Fibroblast of the aortic adventitia (primary cell): ENCODE measurements around the gene ANKRD65. TPM values are rescaled to one million over a fixed set of nuclear protein-coding genes. Genes with fewer than 3 reads are reported as not detected.
"Not testable (repeated sequence)": the region's sequence is repeated elsewhere in the genome, so short reads cannot be mapped to it uniquely, and the experiment has no call there.

ENCODE experiments used
- DNase-seq: peaks from one replicate; pipeline ENCODE4 v3.0.0-alpha.2; 2010; ENCODE audit warnings: low read depth
- H3K4me3 ChIP-seq: 2 replicates; pipeline ENCODE4 v1.5.1; 2011; ENCODE audit warnings: low read depth, mild to moderate bottlenecking, control low read depth, low read length, moderate library complexity
- CTCF ChIP-seq: IDR thresholded peaks from 2 replicates; pipeline ENCODE4 v1.5.1; 2011; ENCODE audit warnings: mild to moderate bottlenecking, low read length, control low read depth, inconsistent platforms; ENCODE audit not compliant: insufficient read depth
- total RNA-seq: library from RNA; depleted of rRNA; stranded (reverse); fragments of >200 nt; gene quantifications from 2 replicates; pipeline ENCODE4 v1.2.3, GENCODE V29; 2012; ENCODE audit warnings: low replicate concordance

Gene ANKRD65
- total RNA-seq, 1 donor, result 1.7 TPM

GRCh38 chr1:1455366-1455884 lies 34.3 kb upstream of the ANKRD65 start:
- DNase-seq, result no peak
- no peak overlapping the region for H3K4me3 ChIP-seq
- no peak for TF ChIP-seq CTCF

- H3K4me3 ChIP-seq, DNase-seq: not testable (repeated sequence)
These were observed 33.4 kb upstream of the ANKRD65 start for GRCh38 chr1:1454286-1455056.

- H3K4me3 ChIP-seq, result no peak overlapping the region
- no peak for DNase-seq
- no peak for TF ChIP-seq CTCF
These were observed 31.8 kb upstream of the ANKRD65 start for GRCh38 chr1:1452882-1453281.

GRCh38 chr1:1452365-1452739 lies 31.3 kb upstream of the ANKRD65 start:
- DNase-seq, result not testable (repeated sequence)

GRCh38 chr1:1451696-1452364 lies 30.8 kb upstream of the ANKRD65 start:
- DNase-seq, result no peak
- no peak for TF ChIP-seq CTCF
- no peak overlapping the region for H3K4me3 ChIP-seq

More at GRCh38 chr1:1452365-1452739, 31.3 kb upstream of the ANKRD65 start:
- not testable (repeated sequence) for H3K4me3 ChIP-seq

GRCh38 chr1:1450616-1451015 lies 29.5 kb upstream of the ANKRD65 start:
- not testable (repeated sequence) for DNase-seq

GRCh38 chr1:1449099-1449739 lies 28.1 kb upstream of the ANKRD65 start, which contains the start of gene ATAD3C:
ATAD3C (plus strand) TSS chr1:1449689; CDS start chr1:1450684, 995 bp downstream.
- no peak for TF ChIP-seq CTCF
- DNase-seq, result no peak
- H3K4me3 ChIP-seq, result no peak within 1 kb of the TSS

More at GRCh38 chr1:1450616-1451015, 29.5 kb upstream of the ANKRD65 start:
- not testable (repeated sequence) for H3K4me3 ChIP-seq

- H3K4me3 ChIP-seq, DNase-seq: not testable (repeated sequence)
These were observed 25.6 kb upstream of the ANKRD65 start for GRCh38 chr1:1446631-1447030.
